ENCODE results near the gene SLF2.

The SLF2 gene

DNA sequence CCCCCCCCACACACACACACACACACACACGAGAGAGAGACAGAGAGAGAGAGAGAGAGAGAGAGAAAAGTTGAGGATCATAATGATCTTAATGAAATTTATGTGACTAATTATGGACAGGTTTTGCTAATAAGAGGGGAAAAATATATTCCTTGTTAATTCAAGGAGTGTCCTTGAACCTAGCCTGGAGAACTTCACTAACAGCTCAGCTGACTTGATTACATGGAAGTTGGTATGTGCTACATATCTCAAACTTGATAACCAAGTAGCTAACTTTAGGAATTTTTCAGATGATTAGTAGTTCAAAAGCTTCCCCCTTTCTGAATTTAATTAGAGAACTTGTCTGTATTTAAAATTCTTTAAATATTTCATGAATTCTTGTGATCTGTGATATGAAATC is 15.3 kb downstream of the SLF2 start:
- H3K27me3 Mint-ChIP-seq = no peaks in the 10 kb centered on the region

GRCh38 chr10:100930368-100930767 is 17.6 kb downstream of the SLF2 start:
- no peaks in the 10 kb centered on the region for H3K9me3 Mint-ChIP-seq
- no peak for DNase-seq
- no peaks in the 10 kb centered on the region for H3K27me3 Mint-ChIP-seq
- ATAC-seq (replicated peaks) = no peak
- no peak overlapping the region for H3K4me3 Mint-ChIP-seq
- H3K36me3 Mint-ChIP-seq (ENCODE audit: insufficient read depth) = peaks cover 78% of the 10 kb centered on the region
- H3K27ac Mint-ChIP-seq = peak overlapping the region; percentile 21 to 25
- peaks cover 2 to 5% of the 10 kb centered on the region in 2 donors for H3K4me1 Mint-ChIP-seq (ENCODE audit: low read depth in 2 of 2)

More for the DNA sequence above, 15.3 kb downstream of the SLF2 start:
- Mint-ChIP-seq H3K36me3 (ENCODE audit: insufficient read depth) (peaks cover 81% of the 10 kb centered on the region), H3K9me3 (no peaks in the 10 kb centered on the region), H3K4me3 (no peak overlapping the region), H3K27ac (peak overlapping the region in 1 of 2 donors; percentile 61), H3K4me1 (ENCODE audit: low read depth in 2 of 2) (peaks cover 2 to 16% of the 10 kb centered on the region in 2 donors)
- ATAC-seq (replicated peaks) = no peak
- DNase-seq = no peak

- H3K4me1 Mint-ChIP-seq (ENCODE audit: low read depth in 2 of 2) = no peaks in the 10 kb centered on the region
- no peak for ATAC-seq (replicated peaks)
- no peak for DNase-seq
- no peaks in the 10 kb centered on the region for H3K27me3 Mint-ChIP-seq
- no peaks in the 10 kb centered on the region for H3K9me3 Mint-ChIP-seq
- no peak overlapping the region for H3K27ac Mint-ChIP-seq
- peaks cover 64% of the 10 kb centered on the region for H3K36me3 Mint-ChIP-seq (ENCODE audit: insufficient read depth)
- no peak overlapping the region for H3K4me3 Mint-ChIP-seq
These were observed 21.4 kb downstream of the SLF2 start for GRCh38 chr10:100934084-100934659.

DNA sequence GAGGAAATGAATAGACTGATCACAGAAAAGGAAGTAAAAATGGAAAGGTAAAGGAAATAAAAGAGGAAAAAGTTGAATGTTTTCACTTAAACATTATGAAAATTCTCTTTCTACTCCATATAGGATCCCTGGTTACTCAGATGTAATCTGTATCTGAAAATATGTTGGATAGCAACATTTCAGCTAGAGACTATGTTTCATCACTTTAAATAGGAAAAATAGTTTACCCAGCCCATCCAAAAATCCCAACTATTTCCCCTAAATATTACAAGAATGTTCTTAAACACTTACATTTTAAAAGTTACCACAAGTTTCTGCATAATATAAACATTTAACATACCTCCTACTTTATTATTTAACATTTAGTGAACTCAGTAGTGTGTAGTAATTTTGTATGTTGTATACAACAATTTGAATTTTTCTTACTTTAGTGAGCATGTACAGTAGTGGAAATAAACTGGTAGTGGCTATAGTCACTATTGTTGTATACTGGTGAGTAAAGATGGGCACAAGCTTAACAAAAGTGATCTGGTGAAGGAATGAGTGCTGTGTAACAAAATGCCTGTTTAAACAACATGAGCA is 27.1 kb downstream of the SLF2 start:
- ATAC-seq (replicated peaks) (no peak), DNase-seq (no peak)
- H3K27ac Mint-ChIP-seq = no peak overlapping the region
- peaks cover 56% of the 10 kb centered on the region for H3K36me3 Mint-ChIP-seq (ENCODE audit: insufficient read depth)
- no peak overlapping the region for H3K4me3 Mint-ChIP-seq
- no peaks in the 10 kb centered on the region for H3K9me3 Mint-ChIP-seq
- H3K4me1 Mint-ChIP-seq (ENCODE audit: low read depth in 2 of 2) = peaks cover 0 to 13% of the 10 kb centered on the region in 2 donors
- H3K27me3 Mint-ChIP-seq = no peaks in the 10 kb centered on the region

- no peaks in the 10 kb centered on the region for H3K27me3 Mint-ChIP-seq
- H3K9me3 Mint-ChIP-seq = no peaks in the 10 kb centered on the region
- no peak overlapping the region for H3K27ac Mint-ChIP-seq
- peaks cover 62% of the 10 kb centered on the region for H3K36me3 Mint-ChIP-seq (ENCODE audit: insufficient read depth)
- DNase-seq (no peak), ATAC-seq (replicated peaks) (no peak)
- H3K4me1 Mint-ChIP-seq (ENCODE audit: low read depth in 2 of 2) = peaks cover 0 to 13% of the 10 kb centered on the region in 2 donors
- no peak overlapping the region for H3K4me3 Mint-ChIP-seq
These were observed 29.5 kb downstream of the SLF2 start for GRCh38 chr10:100942229-100942628.

GRCh38 chr10:100943508-100943907 is 30.7 kb downstream of the SLF2 start:
- Mint-ChIP-seq H3K27ac (peak overlapping the region in 1 of 2 donors; percentile 89), H3K27me3 (no peaks in the 10 kb centered on the region), H3K4me3 (no peak overlapping the region), H3K4me1 (ENCODE audit: low read depth in 2 of 2) (peaks cover 0 to 13% of the 10 kb centered on the region in 2 donors), H3K9me3 (no peaks in the 10 kb centered on the region), H3K36me3 (ENCODE audit: insufficient read depth) (peaks cover 60% of the 10 kb centered on the region)
- ATAC-seq (replicated peaks) (no peak), DNase-seq (no peak)

DNA sequence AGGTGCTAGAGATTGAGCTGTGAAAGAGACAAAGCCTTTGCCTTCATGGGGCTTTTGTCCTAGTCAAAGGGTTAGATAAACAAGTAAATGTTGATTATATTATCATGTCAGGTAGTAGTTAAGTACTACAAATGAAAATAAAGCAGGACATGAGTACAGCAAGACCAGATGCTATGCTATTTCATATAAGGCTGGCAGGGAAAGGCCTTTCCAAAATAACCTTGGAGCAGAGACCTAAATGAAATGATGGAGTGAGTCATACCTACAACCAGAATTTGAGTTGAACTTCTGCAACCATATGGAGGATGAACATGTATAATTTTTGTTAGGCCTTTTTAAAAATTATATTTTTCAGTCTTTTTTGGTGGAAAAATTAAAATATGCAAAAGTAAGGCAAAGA is 33.0 kb downstream of the SLF2 start:
- Mint-ChIP-seq H3K4me1 (ENCODE audit: low read depth in 2 of 2) (peaks cover 0 to 13% of the 10 kb centered on the region in 2 donors), H3K9me3 (no peaks in the 10 kb centered on the region), H3K27ac (no peak overlapping the region), H3K27me3 (no peaks in the 10 kb centered on the region), H3K36me3 (ENCODE audit: insufficient read depth) (peaks cover 67% of the 10 kb centered on the region), H3K4me3 (no peak overlapping the region)
- no peak for DNase-seq
- ATAC-seq (replicated peaks) = no peak

DNA sequence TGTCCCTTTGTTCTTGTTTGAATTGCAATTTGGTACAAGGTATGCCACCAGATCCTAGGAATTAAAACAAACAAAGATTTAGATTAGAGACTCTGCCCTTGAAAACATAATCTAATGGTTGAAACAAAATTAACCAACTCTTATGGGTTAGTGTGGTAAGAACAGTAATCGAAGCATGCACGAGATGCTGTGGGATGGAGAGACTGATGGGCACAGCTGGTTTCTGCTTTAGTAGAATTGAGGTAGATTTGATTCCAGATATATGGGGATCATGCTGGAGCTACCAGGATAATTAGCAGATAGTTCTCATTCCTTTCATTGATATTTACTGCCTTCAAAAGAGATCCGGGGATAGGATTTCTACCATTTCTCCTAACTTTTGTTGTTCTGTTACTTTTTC is 36.2 kb downstream of the SLF2 start:
- ATAC-seq (replicated peaks) (no peak), DNase-seq (no peak)
- Mint-ChIP-seq H3K9me3 (no peaks in the 10 kb centered on the region), H3K4me3 (no peak overlapping the region), H3K27me3 (no peaks in the 10 kb centered on the region), H3K36me3 (ENCODE audit: insufficient read depth) (peaks cover 87% of the 10 kb centered on the region), H3K27ac (no peak overlapping the region), H3K4me1 (ENCODE audit: low read depth in 2 of 2) (peaks cover 0 to 3% of the 10 kb centered on the region in 2 donors)

GRCh38 chr10:100960251-100960650 is 47.5 kb downstream of the SLF2 start:
- Mint-ChIP-seq H3K27me3 (no peaks in the 10 kb centered on the region), H3K27ac (no peak overlapping the region), H3K9me3 (no peaks in the 10 kb centered on the region), H3K4me3 (no peak overlapping the region), H3K4me1 (ENCODE audit: low read depth in 2 of 2) (no peaks in the 10 kb centered on the region), H3K36me3 (ENCODE audit: insufficient read depth) (peaks cover 60% of the 10 kb centered on the region)
- DNase-seq = no peak
- no peak for ATAC-seq (replicated peaks)

DNA sequence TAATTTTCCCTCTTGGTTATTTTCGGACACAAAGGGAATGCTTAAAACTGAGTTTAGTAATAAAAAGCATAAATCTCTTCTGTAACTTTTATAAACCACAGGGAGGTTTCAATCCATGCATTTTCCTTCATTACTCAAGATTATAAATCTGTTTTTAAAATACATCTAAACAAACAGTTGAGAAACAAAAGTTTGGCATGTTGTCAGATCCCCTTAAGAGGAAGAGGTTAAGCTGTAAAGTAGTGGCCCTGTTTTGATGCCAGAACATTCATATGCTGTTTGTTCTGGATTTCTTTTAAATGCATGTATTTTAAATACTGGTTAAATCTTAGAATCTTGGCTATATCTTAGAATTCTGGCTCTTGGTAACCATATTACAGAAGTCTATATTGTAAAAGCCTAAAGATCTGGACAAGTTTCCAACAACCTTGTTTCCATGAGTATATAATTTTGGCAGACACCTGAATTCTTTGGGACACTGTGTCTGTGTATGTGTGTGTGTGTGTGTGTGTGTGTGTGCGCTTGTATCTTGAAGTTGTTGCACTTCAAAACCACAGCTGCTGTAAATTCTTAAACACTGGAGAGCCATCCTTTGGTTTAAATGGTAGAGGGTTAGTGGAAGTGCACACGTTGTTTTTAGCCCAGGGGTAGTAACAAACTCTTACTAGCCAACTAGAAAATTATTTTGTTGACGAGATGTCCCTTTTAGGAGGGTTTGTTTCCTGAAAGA is 49.8 kb downstream of the SLF2 start:
- Mint-ChIP-seq H3K4me3 (no peak overlapping the region), H3K9me3 (no peaks in the 10 kb centered on the region), H3K27ac (no peak overlapping the region), H3K36me3 (ENCODE audit: insufficient read depth) (peaks cover 43% of the 10 kb centered on the region), H3K27me3 (no peaks in the 10 kb centered on the region), H3K4me1 (ENCODE audit: low read depth in 2 of 2) (no peaks in the 10 kb centered on the region)
- ATAC-seq (replicated peaks) = no peak
- DNase-seq = no peak

DNA sequence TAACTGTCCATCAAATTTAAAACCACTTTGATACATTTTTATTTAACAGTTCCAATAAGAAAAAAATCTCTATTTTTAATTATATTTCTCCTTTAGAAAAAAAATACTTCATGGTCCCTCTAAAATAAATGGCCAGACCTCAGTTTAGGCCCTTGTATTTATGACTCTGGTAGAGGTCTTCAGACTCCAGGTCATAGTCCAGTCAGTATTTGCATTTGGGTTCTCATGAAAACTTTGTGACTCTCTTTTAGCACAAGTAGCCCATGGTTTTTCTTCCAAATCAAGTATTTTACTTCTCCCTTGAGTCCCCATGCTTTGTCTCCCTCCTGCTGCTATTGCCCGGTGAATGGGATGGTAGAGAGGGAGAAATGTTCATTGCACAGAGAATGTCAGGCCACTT is 51.1 kb downstream of the SLF2 start:
- H3K36me3 Mint-ChIP-seq (ENCODE audit: insufficient read depth) = peaks cover 34% of the 10 kb centered on the region

GRCh38 chr10:100965820-100966219 is 53.1 kb downstream of the SLF2 start:
- Mint-ChIP-seq H3K4me1 (ENCODE audit: low read depth in 2 of 2) (peaks cover 9 to 18% of the 10 kb centered on the region in 2 donors), H3K9me3 (no peaks in the 10 kb centered on the region), H3K27ac (no peak overlapping the region), H3K27me3 (no peaks in the 10 kb centered on the region), H3K4me3 (no peak overlapping the region), H3K36me3 (ENCODE audit: insufficient read depth) (peaks cover 22% of the 10 kb centered on the region)
- DNase-seq = no peak
- no peak for ATAC-seq (replicated peaks)

More for the DNA sequence above, 51.1 kb downstream of the SLF2 start:
- Mint-ChIP-seq H3K27me3 (no peaks in the 10 kb centered on the region), H3K4me3 (no peak overlapping the region), H3K4me1 (ENCODE audit: low read depth in 2 of 2) (peaks cover 6 to 8% of the 10 kb centered on the region in 2 donors), H3K27ac (no peak overlapping the region), H3K9me3 (no peaks in the 10 kb centered on the region)
- ATAC-seq (replicated peaks) = no peak
- no peak for DNase-seq

- peaks cover 9 to 18% of the 10 kb centered on the region in 2 donors for H3K4me1 Mint-ChIP-seq (ENCODE audit: low read depth in 2 of 2)
- no peaks in the 10 kb centered on the region for H3K27me3 Mint-ChIP-seq
- DNase-seq (no peak), ATAC-seq (replicated peaks) (no peak)
- H3K27ac Mint-ChIP-seq = no peak overlapping the region
- H3K4me3 Mint-ChIP-seq = no peak overlapping the region
- H3K9me3 Mint-ChIP-seq = no peaks in the 10 kb centered on the region
- peaks cover 14% of the 10 kb centered on the region for H3K36me3 Mint-ChIP-seq (ENCODE audit: insufficient read depth)
These were observed 54.1 kb downstream of the SLF2 start for GRCh38 chr10:100966887-100967286.

DNA sequence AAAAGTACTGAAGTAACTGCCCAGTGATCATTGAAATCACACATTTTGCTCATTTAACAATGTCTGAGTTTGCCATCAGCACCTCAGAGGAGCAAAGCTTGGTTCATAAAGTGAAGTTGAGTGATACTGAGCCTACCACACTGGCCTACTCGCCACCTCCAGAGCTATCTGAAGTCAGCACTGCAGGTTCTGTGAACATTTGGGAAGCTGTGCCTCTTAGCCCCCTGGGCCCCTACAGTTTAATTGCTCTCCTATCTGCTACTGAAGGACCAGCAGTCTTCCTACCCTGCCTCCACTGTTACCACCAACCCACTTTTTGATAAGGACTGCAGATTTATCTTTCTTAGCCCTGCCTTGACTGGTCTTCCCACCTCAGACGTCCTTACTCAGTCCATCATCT is 54.6 kb downstream of the SLF2 start:
- H3K27me3 Mint-ChIP-seq = no peaks in the 10 kb centered on the region
- H3K4me3 Mint-ChIP-seq = no peak overlapping the region
- ATAC-seq (replicated peaks) (no peak), DNase-seq (no peak)
- H3K36me3 Mint-ChIP-seq (ENCODE audit: insufficient read depth) = peaks cover 10% of the 10 kb centered on the region
- no peak overlapping the region for H3K27ac Mint-ChIP-seq
- H3K9me3 Mint-ChIP-seq = no peaks in the 10 kb centered on the region
- H3K4me1 Mint-ChIP-seq (ENCODE audit: low read depth in 2 of 2) = peaks cover 9 to 18% of the 10 kb centered on the region in 2 donors
